ENCODE measurements around the gene ZDHHC16. TPM values are rescaled to one million over a fixed set of nuclear protein-coding genes. Genes with fewer than 3 reads are reported as not detected.
"Not testable (repeated sequence)": the region's sequence is repeated elsewhere in the genome, so short reads cannot be mapped to it uniquely, and the experiment has no call there.

Gene ZDHHC16
- total RNA-seq, 2 donors from 2014 or later: 30.8 to 42.4 TPM

DNA sequence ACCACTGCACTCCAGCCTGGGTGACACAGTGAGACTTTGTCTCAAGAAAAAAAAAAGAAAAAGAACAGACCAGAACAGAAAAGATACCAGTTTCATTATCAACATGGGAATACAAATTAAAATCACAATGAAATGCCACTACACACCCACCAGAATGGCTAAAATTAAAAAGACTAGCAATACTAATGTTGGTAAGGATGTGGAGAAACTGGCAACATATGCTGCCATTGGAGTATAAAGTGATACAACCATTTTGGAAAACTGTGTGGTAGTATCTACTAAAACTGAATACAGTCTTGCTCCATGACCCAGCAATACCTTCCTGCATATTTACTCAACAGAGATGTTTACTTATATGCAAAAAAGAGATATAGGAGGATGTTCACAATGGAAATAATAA is 41.9 kb upstream of the ZDHHC16 start:
- intact Hi-C loops (cut with DNase I): no loop called here
- H3K27ac ChIP-seq: no peak overlapping the region

DNA sequence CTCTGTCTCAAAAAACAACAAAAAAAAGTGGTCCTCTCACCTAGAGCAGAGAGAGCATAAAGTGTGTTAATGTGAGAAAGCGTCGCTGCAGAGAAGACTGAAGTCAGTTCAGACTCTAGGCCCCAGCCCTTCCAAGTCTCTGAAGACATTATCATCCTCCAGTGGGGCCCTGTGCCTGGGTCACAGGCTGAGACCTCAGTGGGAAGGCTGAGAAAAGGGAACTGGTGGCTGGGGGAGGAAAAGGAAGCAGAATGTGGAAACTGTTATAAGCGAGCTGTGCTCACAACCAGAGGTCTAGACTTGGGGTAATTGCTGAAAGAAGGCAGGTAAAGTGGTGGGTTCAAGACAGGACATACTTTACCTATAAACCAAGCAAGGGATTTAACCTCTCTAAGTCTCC is 39.9 kb upstream of the ZDHHC16 start:
- WGBS: 78% methylated on average over 3 of the region's 3 CpGs
- intact Hi-C loops (cut with DNase I): no loop called here

More for the DNA sequence above, 41.9 kb upstream of the ZDHHC16 start:
- peaks cover 2% of the 10 kb centered on the region for H3K4me1 ChIP-seq (replicated peaks)
- H3K4me3 ChIP-seq: no peak overlapping the region
- H3K27me3 ChIP-seq (replicated peaks; ENCODE audit: insufficient read depth): no peaks in the 10 kb centered on the region
- DNase-seq (ENCODE audit: low spot score): no peak
- TF ChIP-seq, protein P1, sequence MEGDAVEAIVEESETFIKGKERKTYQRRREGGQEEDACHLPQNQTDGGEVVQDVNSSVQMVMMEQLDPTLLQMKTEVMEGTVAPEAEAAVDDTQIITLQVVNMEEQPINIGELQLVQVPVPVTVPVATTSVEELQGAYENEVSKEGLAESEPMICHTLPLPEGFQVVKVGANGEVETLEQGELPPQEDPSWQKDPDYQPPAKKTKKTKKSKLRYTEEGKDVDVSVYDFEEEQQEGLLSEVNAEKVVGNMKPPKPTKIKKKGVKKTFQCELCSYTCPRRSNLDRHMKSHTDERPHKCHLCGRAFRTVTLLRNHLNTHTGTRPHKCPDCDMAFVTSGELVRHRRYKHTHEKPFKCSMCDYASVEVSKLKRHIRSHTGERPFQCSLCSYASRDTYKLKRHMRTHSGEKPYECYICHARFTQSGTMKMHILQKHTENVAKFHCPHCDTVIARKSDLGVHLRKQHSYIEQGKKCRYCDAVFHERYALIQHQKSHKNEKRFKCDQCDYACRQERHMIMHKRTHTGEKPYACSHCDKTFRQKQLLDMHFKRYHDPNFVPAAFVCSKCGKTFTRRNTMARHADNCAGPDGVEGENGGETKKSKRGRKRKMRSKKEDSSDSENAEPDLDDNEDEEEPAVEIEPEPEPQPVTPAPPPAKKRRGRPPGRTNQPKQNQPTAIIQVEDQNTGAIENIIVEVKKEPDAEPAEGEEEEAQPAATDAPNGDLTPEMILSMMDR (IDR thresholded peaks at IDR 0.05): no peak
- TF ChIP-seq POLR2A (IDR thresholded peaks at IDR 0.05): no peak
- no peak for TF ChIP-seq POLR2AphosphoS5 (IDR thresholded peaks at IDR 0.05)
- H3K36me3 ChIP-seq: no peaks in the 10 kb centered on the region
- no peaks in the 10 kb centered on the region for H3K9me3 ChIP-seq

DNA sequence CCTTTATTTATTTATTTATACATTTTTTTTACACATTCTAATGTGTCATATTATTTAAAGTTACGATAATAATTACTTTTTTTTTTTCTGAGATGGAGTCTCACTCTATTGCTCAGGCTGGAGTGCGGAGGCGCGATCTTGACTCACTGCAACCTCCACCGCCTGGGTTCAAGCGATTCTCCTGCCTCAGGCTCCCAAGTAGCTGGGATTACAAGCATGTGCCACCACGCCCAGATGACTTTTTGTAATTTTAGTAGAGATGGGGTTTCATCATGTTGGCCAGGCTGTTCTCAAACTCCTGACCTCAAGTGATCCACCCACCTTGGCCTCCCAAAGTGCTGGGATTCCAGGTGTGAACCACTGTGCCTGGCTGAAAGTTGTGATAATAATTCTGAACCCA is 39.5 kb upstream of the ZDHHC16 start:
- intact Hi-C loops (cut with DNase I); H3K4me1 ChIP-seq (replicated peaks); DNase-seq (ENCODE audit: low spot score); H3K4me3 ChIP-seq; H3K9me3 ChIP-seq; H3K27ac ChIP-seq; H3K27me3 ChIP-seq (replicated peaks; ENCODE audit: insufficient read depth); H3K36me3 ChIP-seq: not testable (repeated sequence)
- WGBS: 85% methylated on average over 7 of the region's 7 CpGs

More for the DNA sequence above, 39.9 kb upstream of the ZDHHC16 start:
- Histone ChIP-seq H3K27ac (no peak overlapping the region), H3K4me1 (replicated peaks) (peaks cover 2% of the 10 kb centered on the region), H3K4me3 (no peak overlapping the region), H3K36me3 (no peaks in the 10 kb centered on the region), H3K27me3 (replicated peaks; ENCODE audit: insufficient read depth) (no peaks in the 10 kb centered on the region), H3K9me3 (no peaks in the 10 kb centered on the region)
- TF ChIP-seq POLR2A (IDR thresholded peaks at IDR 0.05): no peak
- TF ChIP-seq, protein P1 (IDR thresholded peaks at IDR 0.05): no peak
- no peak for TF ChIP-seq POLR2AphosphoS5 (IDR thresholded peaks at IDR 0.05)
- DNase-seq (ENCODE audit: low spot score): no peak

DNA sequence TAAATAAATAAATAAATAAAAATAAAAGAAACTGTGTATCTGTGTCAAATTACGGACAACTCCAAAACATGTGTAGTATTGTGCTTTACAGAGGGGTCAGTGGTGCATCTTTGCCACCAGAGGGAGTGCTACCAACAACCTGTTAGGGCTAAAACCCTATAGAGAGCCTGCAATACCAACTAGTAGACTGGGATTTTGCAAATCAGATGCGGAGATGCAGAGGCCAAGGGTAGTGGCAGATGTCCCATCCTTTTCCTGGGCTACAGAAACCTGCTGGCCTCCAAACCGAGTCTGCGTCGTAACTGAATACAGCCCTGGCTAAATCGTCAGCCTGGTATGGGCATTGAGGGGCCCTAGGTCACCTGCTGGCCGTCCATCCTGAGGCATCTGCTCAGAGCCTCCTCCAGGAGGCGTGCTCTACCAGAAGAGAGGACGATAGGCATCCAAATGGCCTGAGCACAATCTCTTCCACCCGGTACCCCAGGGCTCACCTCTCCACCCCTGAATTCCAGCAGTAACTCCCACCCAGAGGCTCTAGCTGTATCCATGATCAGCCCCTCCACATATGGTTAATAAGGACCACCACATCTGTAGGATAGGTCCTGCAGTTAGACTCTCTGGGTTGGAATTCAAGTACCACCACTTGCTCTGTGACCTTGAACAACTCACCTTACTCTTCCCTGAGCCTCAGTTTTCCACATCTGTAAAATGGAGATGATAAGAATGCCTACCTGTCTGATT is 38.6 kb upstream of the ZDHHC16 start:
- 7% methylated on average over 10 of the region's 10 CpGs for WGBS
- Histone ChIP-seq H3K27ac (no peak overlapping the region), H3K4me3 (no peak overlapping the region)

DNA sequence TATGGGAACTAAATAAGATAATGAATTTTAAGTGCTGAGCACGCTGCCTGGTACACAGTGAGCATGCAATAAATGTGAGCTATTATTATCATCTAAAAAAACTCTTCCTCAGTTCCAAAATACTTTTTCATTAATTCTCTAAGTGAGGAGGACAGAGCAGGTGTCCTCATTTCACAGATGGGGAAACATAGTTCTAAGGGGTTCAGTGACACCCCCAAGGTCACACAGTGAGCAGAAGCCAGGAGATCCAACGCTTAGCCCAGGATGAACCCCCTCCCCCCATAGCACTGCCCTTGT is 38.1 kb upstream of the ZDHHC16 start:
- peaks cover 2% of the 10 kb centered on the region for H3K4me1 ChIP-seq (replicated peaks)
- WGBS: 74% methylated on average over 2 of the region's 2 CpGs
- peak overlapping the region; percentile 33 to 36 for H3K27ac ChIP-seq
- intact Hi-C loops (cut with DNase I): no loop called here
- no peak overlapping the region for H3K4me3 ChIP-seq
- no peaks in the 10 kb centered on the region for H3K36me3 ChIP-seq
- no peak for DNase-seq (ENCODE audit: low spot score)
- H3K9me3 ChIP-seq: no peaks in the 10 kb centered on the region
- TF ChIP-seq, protein P1 (IDR thresholded peaks at IDR 0.05): no peak
- TF ChIP-seq POLR2A (IDR thresholded peaks at IDR 0.05) (no peak), POLR2AphosphoS5 (IDR thresholded peaks at IDR 0.05) (no peak)
- H3K27me3 ChIP-seq (replicated peaks; ENCODE audit: insufficient read depth): no peaks in the 10 kb centered on the region

More for the DNA sequence above, 38.6 kb upstream of the ZDHHC16 start:
- TF ChIP-seq POLR2AphosphoS5 (IDR thresholded peaks at IDR 0.05) (peak; percentile 63), POLR2A (IDR thresholded peaks at IDR 0.05) (no peak)
- TF ChIP-seq, protein P1 (IDR thresholded peaks at IDR 0.05): peak; percentile 49 to 83 (median 78)
- H3K4me1 ChIP-seq (replicated peaks): peaks cover 2% of the 10 kb centered on the region
- DNase-seq (ENCODE audit: low spot score): peak; percentile 61
- no peaks in the 10 kb centered on the region for H3K9me3 ChIP-seq
- intact Hi-C loops (cut with DNase I): no loop called here
- H3K27me3 ChIP-seq (replicated peaks; ENCODE audit: insufficient read depth): no peaks in the 10 kb centered on the region
- H3K36me3 ChIP-seq: no peaks in the 10 kb centered on the region
